GM12878 (cell line): ENCODE results near the gene CRYGC. TPM values are rescaled to one million over a fixed set of nuclear protein-coding genes. Genes with fewer than 3 reads are reported as not detected.

ENCODE experiments used
- ATAC-seq: fragments of 200-7000 bp; cut with Tn5 transposase; 3 replicates; pipeline ENCODE4 v1.9.1; 2020; ENCODE audit warnings: mild to moderate bottlenecking, moderate library complexity
- BruUV-seq: library from RNA; stranded (reverse); fragments of 400-500 nt; replicated peaks from 2 replicates; lab custom pipeline; 2021; lab: Mats Ljungman, UMichigan
- CTCF ChIA-PET: fragments of 300-600 bp; sonication (Branson Sonifier 250); formaldehyde crosslinking; extraction: SDS; loops from one replicate; lab custom pipeline; 2021; ENCODE audit warnings: inconsistent platforms; lab: Yijun Ruan, JAX
- POLR2A ChIA-PET: fragments of 350-600 bp; formaldehyde crosslinking; extraction: SDS; loops from one replicate; lab custom pipeline; 2021; ENCODE audit warnings: inconsistent platforms; lab: Charles Lee
- RAD21 ChIA-PET: fragments of 300-600 bp; sonication (Branson Sonifier 250); formaldehyde crosslinking; loops from one replicate; lab custom pipeline; 2023; ENCODE audit warnings: antibody characterized with exemption; ENCODE audit not compliant: unreplicated experiment; lab: Charles Lee
- SMC1A ChIA-PET: fragments of 300-600 bp; sonication (Branson Sonifier 250); formaldehyde crosslinking; loops from one replicate; lab custom pipeline; 2023; ENCODE audit not compliant: unreplicated experiment, uncharacterized antibody; lab: Charles Lee
- DNase-seq: peaks from one replicate; pipeline ENCODE4 v3.0.0-alpha.2; 2011; ENCODE audit warnings: low read depth, low spot score
- FAIRE-seq: peaks from 3 replicates; lab custom pipeline; 2011; peaks lifted over from hg19 to GRCh38; lab: Jason Lieb, UNC
- H2AFZ ChIP-seq: 2 replicates; pipeline ENCODE4 v1.6.0; 2011; ENCODE audit warnings: low read depth, low read length, control low read depth; ENCODE audit not compliant: control insufficient read depth
- H3K27ac ChIP-seq: 2 replicates; pipeline ENCODE4 v1.5.1; 2011; ENCODE audit warnings: control low read depth; ENCODE audit not compliant: control insufficient read depth, insufficient read depth
- H3K27me3 ChIP-seq, 2 experiments: replicated peaks in 1 of 2; 2 replicates each; pipeline versions ENCODE4 v1.6.0 to v1.6.1; 2011; ENCODE audit warnings: low read length in 1 of 2; ENCODE audit not compliant: control insufficient read depth in 2 of 2, insufficient read depth in 2 of 2
- H3K36me3 ChIP-seq, 2 experiments: 2 replicates each; pipeline ENCODE4 v1.5.1; 2011; ENCODE audit warnings: low read length in 1 of 2; ENCODE audit not compliant: control insufficient read depth in 2 of 2, insufficient read depth in 2 of 2
- H3K4me1 ChIP-seq: 2 replicates; pipeline ENCODE4 v1.6.1; 2011; ENCODE audit warnings: mild to moderate bottlenecking, low read length, moderate library complexity, mixed read lengths; ENCODE audit not compliant: control insufficient read depth, insufficient read depth
- H3K4me2 ChIP-seq: 2 replicates; pipeline ENCODE4 v1.6.0; 2011; ENCODE audit warnings: control low read depth; ENCODE audit not compliant: control insufficient read depth, insufficient read depth
- H3K4me3 ChIP-seq: fragments of 200-600 bp; sonication (generic); 2 replicates; pipeline ENCODE4 v1.5.1; 2016
- H3K79me2 ChIP-seq: 2 replicates; pipeline ENCODE4 v1.6.0; 2011; ENCODE audit warnings: low read length; ENCODE audit not compliant: control insufficient read depth, insufficient read depth
- H3K9ac ChIP-seq: 2 replicates; pipeline ENCODE4 v1.8.0; 2011; ENCODE audit warnings: low read length, control low read depth, mixed read lengths; ENCODE audit not compliant: control insufficient read depth, insufficient read depth
- H3K9me3 ChIP-seq: replicated peaks from 3 replicates; pipeline ENCODE4 v1.5.1; 2011; ENCODE audit warnings: mild to moderate bottlenecking, low read length; ENCODE audit not compliant: control insufficient read depth, insufficient read depth
- H4K20me1 ChIP-seq: 2 replicates; pipeline ENCODE4 v1.6.0; 2011; ENCODE audit not compliant: control insufficient read depth, insufficient read depth
- ATF3 ChIP-seq: IDR thresholded peaks from 2 replicates; pipeline ENCODE4 v1.6.1; 2011; ENCODE audit warnings: low read depth, mild to moderate bottlenecking, low read length, moderate library complexity, borderline replicate concordance; ENCODE audit errors: extremely low read depth
- CEBPZ ChIP-seq: fragments of 150-350 bp; IDR thresholded peaks from 2 replicates; pipeline ENCODE4 v1.6.1; 2016; ENCODE audit warnings: low read depth, low read length
- HDGF ChIP-seq: fragments of 450-650 bp; IDR thresholded peaks from 2 replicates; pipeline ENCODE4 v1.6.1; 2016; ENCODE audit warnings: antibody characterized with exemption
- MEF2A ChIP-seq: IDR thresholded peaks from 2 replicates; pipeline ENCODE4 v1.6.1; 2011; ENCODE audit warnings: low read depth, mild to moderate bottlenecking, low read length, moderate library complexity; ENCODE audit not compliant: insufficient read depth
- NFIC ChIP-seq: IDR thresholded peaks from 2 replicates; pipeline ENCODE4 v1.6.1; 2012; ENCODE audit warnings: low read depth, mild to moderate bottlenecking, inconsistent platforms, low read length, moderate library complexity
- NR2C1 ChIP-seq: fragments of 450-650 bp; IDR thresholded peaks from 2 replicates; pipeline ENCODE4 v1.6.1; 2017; ENCODE audit warnings: antibody characterized with exemption, mild to moderate bottlenecking, moderate library complexity
- SP1 ChIP-seq: IDR thresholded peaks from one replicate; pipeline ENCODE4 v1.6.1; 2011; ENCODE audit warnings: low read depth, low read length
- WRNIP1 ChIP-seq: IDR thresholded peaks from 2 replicates; pipeline ENCODE4 v1.6.1; 2011; ENCODE audit warnings: low read depth, low read length, improper control_type of control experiment, borderline replicate concordance
- ZNF592 ChIP-seq: fragments of 450-650 bp; IDR thresholded peaks from 2 replicates; pipeline ENCODE4 v1.6.1; 2017; ENCODE audit warnings: mild to moderate bottlenecking, moderate library complexity
- WGBS: methylation state at CpG from one replicate; pipeline ENCODE4 v1.1.6; 2016; ENCODE audit warnings: low lambda C conversion rate; ENCODE audit not compliant: insufficient replicate concordance, insufficient coverage; ENCODE audit errors: missing lambda C conversion rate; 5-methylcytosine and 5-hydroxymethylcytosine counted together
- in situ Hi-C: fragments of 300-500 bp; cut with MboI; formaldehyde crosslinking; loops from 9 replicates; pipeline ENCODE4 v1.14.3; 2018; ENCODE audit warnings: mixed read lengths
- intact Hi-C: fragments of 100-400 bp; cut with micrococcal nuclease; formaldehyde crosslinking; loops from one replicate; pipeline ENCODE4 v1.14.2; 2022; ENCODE audit not compliant: unreplicated experiment
- polyA plus RNA-seq, 11 experiments: library from polyadenylated mRNA; depleted of rRNA in 4 of 11; unstranded in 6 of 11; stranded (reverse) in 5 of 11; fragments of >200 nt; fragmentation: Nextera tagmentation in 4 of 11; fragmentation: Illumina TruSeq in 1 of 11; extraction: Ambion mirVana in 4 of 11; extraction: Trizol in 1 of 11; gene quantifications; 1 replicate in 1 of 11; 2 replicates in 10 of 11; pipeline versions ENCODE4 v1.2.1 to v1.2.3, GENCODE V29; 2011 to 2016; ENCODE audit warnings: inconsistent platforms in 2 of 11, missing spikeins in 2 of 11, low read depth in 1 of 11
- total RNA-seq, 4 experiments: library from RNA; depleted of rRNA in 3 of 4; stranded (reverse); fragments of >200 nt in 3 of 4; fragmentation: Illumina TruSeq in 1 of 4; extraction: Trizol in 1 of 4; gene quantifications; 2 replicates each; pipeline versions ENCODE4 v1.2.1 to v1.2.3, GENCODE V29; 2013 to 2021

Gene CRYGC
- total and polyA plus RNA-seq, 10 of the 15 experiments (the other 5 are each of a cell fraction or from before 2014, with no cell fraction given): not detected

- Histone ChIP-seq H3K4me3 (no peak overlapping the region), H3K27me3 (no peaks in the 10 kb centered on the region; a peak in 1 of 4 replicates), H3K36me3 (no peaks in the 10 kb centered on the region), H4K20me1 (no peaks in the 10 kb centered on the region), H3K27ac (no peak overlapping the region), H3K9ac (no peak overlapping the region), H3K4me2 (no peak overlapping the region), H3K9me3 (no peaks in the 10 kb centered on the region), H3K79me2 (no peaks in the 10 kb centered on the region), H2AFZ (no peak overlapping the region), H3K4me1 (no peaks in the 10 kb centered on the region)
- BruUV-seq: no TSS peak
- SMC1A ChIA-PET: no interaction called here
- DNase-seq: no peak
- RAD21 ChIA-PET: no interaction called here
- intact Hi-C loops (no loop called here), in situ Hi-C loops (no loop called here)
- POLR2A ChIA-PET: no interaction called here
- no peak for ATAC-seq
- FAIRE-seq: no peak
- TF ChIP-seq CEBPZ: no peak
- TF ChIP-seq SP1: no peak
- CTCF ChIA-PET: no interaction called here
Measured at GRCh38 chr2:208147008-208147407, 17.4 kb upstream of the CRYGC start.

- DNase-seq: no peak
- Histone ChIP-seq H3K27ac (no peak within 1 kb of the TSS), H3K9me3 (no peaks in the 10 kb centered on the region), H3K4me2 (no peak within 1 kb of the TSS), H3K36me3 (no peaks in the 10 kb centered on the region), H3K79me2 (no peaks in the 10 kb centered on the region), H2AFZ (no peak within 1 kb of the TSS), H3K4me3 (no peak within 1 kb of the TSS), H3K4me1 (no peaks in the 10 kb centered on the region), H3K27me3 (no peaks in the 10 kb centered on the region; a peak in 1 of 4 replicates), H4K20me1 (no peaks in the 10 kb centered on the region), H3K9ac (no peak within 1 kb of the TSS)
- CTCF ChIA-PET: no interaction called here
- RAD21 ChIA-PET: no interaction called here
- POLR2A ChIA-PET: no interaction called here
- ATAC-seq: no peak
- SMC1A ChIA-PET: no interaction called here
- intact Hi-C loops: no loop called here
- no TSS peak for BruUV-seq
- 47% methylated on average over 6 of the region's 6 CpGs for WGBS
- no peak for FAIRE-seq
- in situ Hi-C loops: no loop called here
- TF ChIP-seq MEF2A: no peak
- no peak for TF ChIP-seq HDGF
- TF ChIP-seq ATF3: no peak
- TF ChIP-seq NFIC: no peak
- no peak for TF ChIP-seq ZNF592
- no peak for TF ChIP-seq WRNIP1
- TF ChIP-seq NR2C1: no peak
Measured at GRCh38 chr2:208146006-208146405, 16.4 kb upstream of the CRYGC start, which contains the start of gene CRYGB. Gene CRYGB, minus strand, starts transcription at chr2:208146158. Its CDS starts 38 bp downstream, at chr2:208146120.
